HG02610 (cell line): ENCODE measurements around the gene PPFIA4.
A peak's percentile ranks its signal among the peaks of the same experiment; 100 is the strongest.
"Not testable (repeated sequence)": the region's sequence is repeated elsewhere in the genome, so short reads cannot be mapped to it uniquely, and the experiment has no call there.

Source experiments
- ATAC-seq: cut with Tn5 transposase; IDR thresholded peaks from one replicate; pipeline ENCODE4 v1.9.1; 2021; ENCODE audit warnings: mild to moderate bottlenecking, moderate library complexity; ENCODE audit not compliant: unreplicated experiment

Gene PPFIA4

GRCh38 chr1:203011582-203011981 is 14.7 kb upstream of the PPFIA4 start:
- no peak for ATAC-seq

GRCh38 chr1:203017061-203017460 is 9.2 kb upstream of the PPFIA4 start:
- no peak for ATAC-seq

GRCh38 chr1:203017692-203018091 is 8.6 kb upstream of the PPFIA4 start:
- ATAC-seq = no peak

- not testable (repeated sequence) for ATAC-seq
Observed at GRCh38 chr1:203022855-203023254, 3.4 kb upstream of the PPFIA4 start.

GRCh38 chr1:203025686-203026030 is 633 bp upstream of the PPFIA4 start:
- ATAC-seq = no peak

GRCh38 chr1:203026666-203027663 is 674 bp downstream of the PPFIA4 start:
- ATAC-seq = peak; percentile 15

- no peak for ATAC-seq
Observed at GRCh38 chr1:203028067-203028783, 1.9 kb downstream of the PPFIA4 start.

- no peak for ATAC-seq
Observed at GRCh38 chr1:203028784-203029553, 2.7 kb downstream of the PPFIA4 start.

- no peak for ATAC-seq
Observed at GRCh38 chr1:203031467-203031866, 5.2 kb downstream of the PPFIA4 start.

GRCh38 chr1:203033287-203033686 is 7.0 kb downstream of the PPFIA4 start:
- ATAC-seq = no peak

- no peak for ATAC-seq
Observed at GRCh38 chr1:203033917-203034316, 7.6 kb downstream of the PPFIA4 start.

GRCh38 chr1:203034422-203035110 is 8.3 kb downstream of the PPFIA4 start:
- no peak for ATAC-seq

GRCh38 chr1:203035111-203036000 is 9.1 kb downstream of the PPFIA4 start:
- no peak for ATAC-seq

- no peak for ATAC-seq
Observed at GRCh38 chr1:203036135-203036534, 9.8 kb downstream of the PPFIA4 start.

GRCh38 chr1:203036537-203036936 is 10.2 kb downstream of the PPFIA4 start:
- no peak for ATAC-seq

- ATAC-seq = no peak
Observed at GRCh38 chr1:203037509-203038190, 11.4 kb downstream of the PPFIA4 start.

GRCh38 chr1:203038217-203038741 is 12.0 kb downstream of the PPFIA4 start:
- peak; percentile 72 for ATAC-seq

GRCh38 chr1:203038891-203039608 is 12.8 kb downstream of the PPFIA4 start:
- peak; percentile 42 for ATAC-seq
